ENCODE measurements around the gene TLN1. TPM values are rescaled to one million over a fixed set of nuclear protein-coding genes. Genes with fewer than 3 reads are reported as not detected.

TLN1 gene
- total RNA-seq, 4 donors from 2014 or later, result 888 to 1,583 (median 1,047) TPM

DNA sequence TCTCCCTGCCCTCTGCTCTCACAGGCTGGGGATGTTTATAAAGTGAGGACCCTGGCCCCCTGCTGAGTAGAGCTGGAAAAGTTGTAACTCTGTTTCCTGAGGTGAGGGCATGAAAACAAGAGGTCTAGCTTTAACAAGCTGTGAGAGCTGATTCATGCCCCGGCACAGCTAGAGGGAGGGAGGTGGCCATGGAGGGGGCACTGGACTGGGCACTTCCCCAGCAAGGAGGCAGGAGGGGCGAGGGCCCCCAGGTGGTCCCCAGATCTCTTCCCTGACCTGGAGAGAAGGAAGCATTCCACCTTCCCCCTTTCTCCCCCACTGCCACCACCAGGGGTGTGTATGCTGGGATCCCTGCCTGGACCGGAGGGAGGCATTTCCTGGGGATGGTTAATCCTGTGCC lies 22.3 kb upstream of the TLN1 start, which contains the start of gene MSMP:
Gene MSMP (minus strand): TSS at position 13 of the 400 bp plus-strand sequence. CDS start 147 bp downstream, outside the sequence.
- Histone ChIP-seq H3K36me3 (peaks cover 0 to 51% of the 10 kb centered on the region in 2 donors), H3K27ac (peak within 1 kb of the TSS in 1 of 4 donors; percentile 14), H3K27me3 (no peaks in the 10 kb centered on the region), H3K9me3 (no peaks in the 10 kb centered on the region), H3K4me3 (no peak within 1 kb of the TSS), H3K4me1 (peaks cover 0 to 52% (median 28%) of the 10 kb centered on the region in 3 donors)
- ATAC-seq, result no peak
- no peak for TF ChIP-seq POLR2AphosphoS5 (IDR thresholded peaks at IDR 0.05)
- TF ChIP-seq EP300 (IDR thresholded peaks at IDR 0.05), result no peak
- TF ChIP-seq, protein P1, sequence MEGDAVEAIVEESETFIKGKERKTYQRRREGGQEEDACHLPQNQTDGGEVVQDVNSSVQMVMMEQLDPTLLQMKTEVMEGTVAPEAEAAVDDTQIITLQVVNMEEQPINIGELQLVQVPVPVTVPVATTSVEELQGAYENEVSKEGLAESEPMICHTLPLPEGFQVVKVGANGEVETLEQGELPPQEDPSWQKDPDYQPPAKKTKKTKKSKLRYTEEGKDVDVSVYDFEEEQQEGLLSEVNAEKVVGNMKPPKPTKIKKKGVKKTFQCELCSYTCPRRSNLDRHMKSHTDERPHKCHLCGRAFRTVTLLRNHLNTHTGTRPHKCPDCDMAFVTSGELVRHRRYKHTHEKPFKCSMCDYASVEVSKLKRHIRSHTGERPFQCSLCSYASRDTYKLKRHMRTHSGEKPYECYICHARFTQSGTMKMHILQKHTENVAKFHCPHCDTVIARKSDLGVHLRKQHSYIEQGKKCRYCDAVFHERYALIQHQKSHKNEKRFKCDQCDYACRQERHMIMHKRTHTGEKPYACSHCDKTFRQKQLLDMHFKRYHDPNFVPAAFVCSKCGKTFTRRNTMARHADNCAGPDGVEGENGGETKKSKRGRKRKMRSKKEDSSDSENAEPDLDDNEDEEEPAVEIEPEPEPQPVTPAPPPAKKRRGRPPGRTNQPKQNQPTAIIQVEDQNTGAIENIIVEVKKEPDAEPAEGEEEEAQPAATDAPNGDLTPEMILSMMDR (IDR thresholded peaks at IDR 0.05), result no peak
- no peak for TF ChIP-seq POLR2A (IDR thresholded peaks at IDR 0.05)
- 0% methylated on average over 1 of the region's 3 CpGs; no CpG with 5 or more reads in 1 of the 2 donors for WGBS, 2 donors (ENCODE audit: low coverage in 1 of 2)

- WGBS, 2 donors (ENCODE audit: low coverage in 1 of 2), result 80 to 97% methylated on average over 1 to 5 of the region's 5 CpGs
- H3K4me3 ChIP-seq, result no peak overlapping the region
- no peaks in the 10 kb centered on the region for H3K27me3 ChIP-seq
- H3K36me3 ChIP-seq, result peaks cover 0 to 51% of the 10 kb centered on the region in 2 donors
- no peak for ATAC-seq
- H3K4me1 ChIP-seq, result peaks cover 0 to 44% (median 25%) of the 10 kb centered on the region in 3 donors
- no peak overlapping the region for H3K27ac ChIP-seq
- TF ChIP-seq POLR2A (IDR thresholded peaks at IDR 0.05) (no peak), EP300 (IDR thresholded peaks at IDR 0.05) (no peak), POLR2AphosphoS5 (IDR thresholded peaks at IDR 0.05) (no peak)
- TF ChIP-seq, protein P1 (IDR thresholded peaks at IDR 0.05), result no peak
- H3K9me3 ChIP-seq, result no peaks in the 10 kb centered on the region
Observed at GRCh38 chr9:35753466-35753865, 21.5 kb upstream of the TLN1 start.

DNA sequence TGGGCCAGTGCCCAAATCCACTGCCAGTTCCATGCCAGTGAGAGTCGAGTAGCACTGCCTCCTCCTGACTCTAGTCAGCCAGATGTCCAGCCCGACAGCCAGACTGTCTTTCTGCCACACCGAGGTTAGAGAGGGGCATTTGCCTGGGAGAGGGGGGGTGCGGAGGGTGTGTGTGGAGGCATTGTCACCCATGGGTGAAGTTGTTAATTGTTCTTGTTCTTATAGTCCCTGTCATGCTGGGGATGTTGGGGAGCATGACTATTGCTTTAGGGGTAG lies 18.2 kb upstream of the TLN1 start:
- TF ChIP-seq EP300 (IDR thresholded peaks at IDR 0.05) (no peak), POLR2AphosphoS5 (IDR thresholded peaks at IDR 0.05) (no peak), POLR2A (IDR thresholded peaks at IDR 0.05) (no peak)
- TF ChIP-seq, protein P1 (IDR thresholded peaks at IDR 0.05), result no peak
- Histone ChIP-seq H3K4me3 (peak overlapping the region; percentile 67 to 76), H3K4me1 (peaks cover 0 to 49% (median 29%) of the 10 kb centered on the region in 3 donors), H3K9me3 (no peaks in the 10 kb centered on the region), H3K36me3 (peaks cover 0 to 51% of the 10 kb centered on the region in 2 donors), H3K27me3 (no peaks in the 10 kb centered on the region), H3K27ac (peak overlapping the region in 3 of 4 donors; percentile 90 to 96 (median 93))
- ATAC-seq, result no peak
- WGBS, 2 donors (ENCODE audit: low coverage in 1 of 2), result 17% methylated on average over 1 of the region's 4 CpGs; no CpG with 5 or more reads in 1 of the 2 donors

GRCh38 chr9:35749515-35750255 lies 17.7 kb upstream of the TLN1 start:
- H3K36me3 ChIP-seq, result peaks cover 0 to 50% of the 10 kb centered on the region in 2 donors
- H3K27me3 ChIP-seq, result no peaks in the 10 kb centered on the region
- peak overlapping the region; percentile 68 to 96 (median 92) for H3K27ac ChIP-seq
- H3K9me3 ChIP-seq, result no peaks in the 10 kb centered on the region
- 7 to 20% methylated on average over 1 to 3 of the region's 19 CpGs for WGBS, 2 donors (ENCODE audit: low coverage in 1 of 2)
- ATAC-seq, result peak; percentile 25
- H3K4me1 ChIP-seq, result peaks cover 0 to 54% (median 29%) of the 10 kb centered on the region in 3 donors
- H3K4me3 ChIP-seq, result peak overlapping the region; percentile 67 to 76
- no peak for TF ChIP-seq EP300 (IDR thresholded peaks at IDR 0.05)
- no peak for TF ChIP-seq POLR2A (IDR thresholded peaks at IDR 0.05)
- TF ChIP-seq, protein P1 (IDR thresholded peaks at IDR 0.05), result no peak
- TF ChIP-seq POLR2AphosphoS5 (IDR thresholded peaks at IDR 0.05), result no peak

All from gastroesophageal sphincter (tissue), 4 donors.